Measurements from ENCODE around the gene DGCR2. TPM values are rescaled to one million over a fixed set of nuclear protein-coding genes. Genes with fewer than 3 reads are reported as not detected.

Gene DGCR2
- total RNA-seq, 1 experiment from 2014 or later, result 41.1 TPM

- Histone ChIP-seq H3K27ac (ENCODE audit: low read depth, low read length, poor library complexity, severe bottlenecking) (no peak overlapping the region), H3K4me3 (ENCODE audit: low read depth, low read length, poor library complexity, severe bottlenecking) (no peak overlapping the region), H3K9me3 (ENCODE audit: low read depth, low read length, poor library complexity, severe bottlenecking) (no peaks in the 10 kb centered on the region), H3K27me3 (replicated peaks; ENCODE audit: insufficient read depth, low read depth, low read length, poor library complexity) (no peaks in the 10 kb centered on the region), H3K36me3 (ENCODE audit: insufficient read depth, low read length, poor library complexity, severe bottlenecking) (peaks cover 9% of the 10 kb centered on the region), H3K4me1 (ENCODE audit: insufficient read depth, low read length, poor library complexity, severe bottlenecking) (no peaks in the 10 kb centered on the region)
- intact Hi-C loops (cut with micrococcal nuclease; ENCODE audit: unreplicated experiment), result no loop called here
- ChIA-PET POLR2A (ENCODE audit: low non-redundant PET) (no interaction called here), CTCF (interaction anchor here (0.6 kb wide), 1 partner anchor 33 kb away, joined by 3 read pairs; no protein-coding TSS in a partner anchor)
- no peak for DNase-seq (ENCODE audit: low spot score)
- TF ChIP-seq CTCF (conservative IDR thresholded peaks at IDR 0.05; ENCODE audit: low read depth, low read length) (no peak), EZH2 (IDR thresholded peaks at IDR 0.05; ENCODE audit: borderline replicate concordance, low read depth, low read length, poor library complexity, severe bottlenecking) (no peak)
- BruUV-seq (replicated peaks), result no TSS peak
These were observed 84.1 kb downstream of the DGCR2 start for GRCh38 chr22:19038164-19038546.

GRCh38 chr22:19037282-19038163 is 84.7 kb downstream of the DGCR2 start:
- Histone ChIP-seq H3K27me3 (replicated peaks; ENCODE audit: insufficient read depth, low read depth, low read length, poor library complexity) (no peaks in the 10 kb centered on the region), H3K4me3 (ENCODE audit: low read depth, low read length, poor library complexity, severe bottlenecking) (no peak overlapping the region), H3K4me1 (ENCODE audit: insufficient read depth, low read length, poor library complexity, severe bottlenecking) (no peaks in the 10 kb centered on the region), H3K9me3 (ENCODE audit: low read depth, low read length, poor library complexity, severe bottlenecking) (no peaks in the 10 kb centered on the region), H3K36me3 (ENCODE audit: insufficient read depth, low read length, poor library complexity, severe bottlenecking) (peaks cover 9% of the 10 kb centered on the region), H3K27ac (ENCODE audit: low read depth, low read length, poor library complexity, severe bottlenecking) (no peak overlapping the region)
- ChIA-PET CTCF (interaction anchor here (0.6 kb wide), 1 partner anchor 32 kb away, joined by 3 read pairs; no protein-coding TSS in a partner anchor), POLR2A (ENCODE audit: low non-redundant PET) (no interaction called here)
- DNase-seq (ENCODE audit: low spot score), result no peak
- no TSS peak for BruUV-seq (replicated peaks)
- intact Hi-C loops (cut with micrococcal nuclease; ENCODE audit: unreplicated experiment), result no loop called here
- no peak for TF ChIP-seq CTCF (conservative IDR thresholded peaks at IDR 0.05; ENCODE audit: low read depth, low read length)
- no peak for TF ChIP-seq EZH2 (IDR thresholded peaks at IDR 0.05; ENCODE audit: borderline replicate concordance, low read depth, low read length, poor library complexity, severe bottlenecking)

GRCh38 chr22:19036523-19037273 is 85.5 kb downstream of the DGCR2 start:
- POLR2A ChIA-PET (ENCODE audit: low non-redundant PET), result no interaction called here
- BruUV-seq (replicated peaks), result no TSS peak

More at GRCh38 chr22:19036523-19037273, 85.5 kb downstream of the DGCR2 start:
- peak; percentile 27; the same call in 1 of the 2 replicates for TF ChIP-seq CTCF (conservative IDR thresholded peaks at IDR 0.05; ENCODE audit: low read depth, low read length)
- TF ChIP-seq EZH2 (IDR thresholded peaks at IDR 0.05; ENCODE audit: borderline replicate concordance, low read depth, low read length, poor library complexity, severe bottlenecking), result no peak
- Histone ChIP-seq H3K9me3 (ENCODE audit: low read depth, low read length, poor library complexity, severe bottlenecking) (no peaks in the 10 kb centered on the region), H3K4me3 (ENCODE audit: low read depth, low read length, poor library complexity, severe bottlenecking) (no peak overlapping the region), H3K27ac (ENCODE audit: low read depth, low read length, poor library complexity, severe bottlenecking) (no peak overlapping the region), H3K27me3 (replicated peaks; ENCODE audit: insufficient read depth, low read depth, low read length, poor library complexity) (no peaks in the 10 kb centered on the region), H3K4me1 (ENCODE audit: insufficient read depth, low read length, poor library complexity, severe bottlenecking) (no peaks in the 10 kb centered on the region), H3K36me3 (ENCODE audit: insufficient read depth, low read length, poor library complexity, severe bottlenecking) (peaks cover 9% of the 10 kb centered on the region)
- CTCF ChIA-PET, result no interaction called here
- intact Hi-C loops (cut with micrococcal nuclease; ENCODE audit: unreplicated experiment), result no loop called here
- no peak for DNase-seq (ENCODE audit: low spot score)
